Neural progenitor cell (in vitro differentiated cells): Measurements from ENCODE around the gene SCAMP1.

Experiments
- EZH2 ChIP-seq: fragments of 200-600 bp; sonication (generic); IDR thresholded peaks from 2 replicates; pipeline ENCODE4 v1.6.1; 2017; ENCODE audit warnings: antibody characterized with exemption, mild to moderate bottlenecking, moderate library complexity
- EZH2phosphoT487 ChIP-seq: fragments of 200-600 bp; sonication (generic); IDR thresholded peaks from 2 replicates; pipeline ENCODE4 v1.6.1; 2017; ENCODE audit warnings: antibody characterized with exemption
- TF ChIP-seq, protein P1 (sequence below): fragments of 200-600 bp; sonication (generic); IDR thresholded peaks from 2 replicates; pipeline ENCODE4 v1.5.1; 2017; ENCODE audit warnings: antibody characterized with exemption, mild to moderate bottlenecking

- TF ChIP-seq, protein P1, sequence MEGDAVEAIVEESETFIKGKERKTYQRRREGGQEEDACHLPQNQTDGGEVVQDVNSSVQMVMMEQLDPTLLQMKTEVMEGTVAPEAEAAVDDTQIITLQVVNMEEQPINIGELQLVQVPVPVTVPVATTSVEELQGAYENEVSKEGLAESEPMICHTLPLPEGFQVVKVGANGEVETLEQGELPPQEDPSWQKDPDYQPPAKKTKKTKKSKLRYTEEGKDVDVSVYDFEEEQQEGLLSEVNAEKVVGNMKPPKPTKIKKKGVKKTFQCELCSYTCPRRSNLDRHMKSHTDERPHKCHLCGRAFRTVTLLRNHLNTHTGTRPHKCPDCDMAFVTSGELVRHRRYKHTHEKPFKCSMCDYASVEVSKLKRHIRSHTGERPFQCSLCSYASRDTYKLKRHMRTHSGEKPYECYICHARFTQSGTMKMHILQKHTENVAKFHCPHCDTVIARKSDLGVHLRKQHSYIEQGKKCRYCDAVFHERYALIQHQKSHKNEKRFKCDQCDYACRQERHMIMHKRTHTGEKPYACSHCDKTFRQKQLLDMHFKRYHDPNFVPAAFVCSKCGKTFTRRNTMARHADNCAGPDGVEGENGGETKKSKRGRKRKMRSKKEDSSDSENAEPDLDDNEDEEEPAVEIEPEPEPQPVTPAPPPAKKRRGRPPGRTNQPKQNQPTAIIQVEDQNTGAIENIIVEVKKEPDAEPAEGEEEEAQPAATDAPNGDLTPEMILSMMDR = no peak
- TF ChIP-seq EZH2phosphoT487 (no peak), EZH2 (no peak)
Measured at GRCh38 chr5:78522476-78523260, 162.3 kb downstream of the SCAMP1 start.
